SK-N-SH treated with all-trans-retinoic acid at 6 μM for 48 hours (cell line): ENCODE data around the gene TMEM30A.

Experiments used
- ARNTL ChIP-seq: fragments of 450-650 bp; formaldehyde crosslinking; IDR thresholded peaks from 2 replicates; pipeline ENCODE4 v1.5.0; 2020; ENCODE audit warnings: low read depth, mild to moderate bottlenecking, moderate library complexity, borderline replicate concordance
- BACH2 ChIP-seq: fragments of 250-450 bp; sonication (Bioruptor Pico); IDR thresholded peaks from 2 replicates; pipeline ENCODE4 v1.9.0; 2021; ENCODE audit warnings: mild to moderate bottlenecking, borderline replicate concordance
- GLIS3 ChIP-seq: fragments of 250-450 bp; sonication (Bioruptor Pico); IDR thresholded peaks from 2 replicates; pipeline ENCODE4 v1.5.0; 2020; ENCODE audit warnings: mild to moderate bottlenecking, moderate library complexity
- OSR1 ChIP-seq: fragments of 250-450 bp; sonication (Bioruptor Pico); IDR thresholded peaks from 2 replicates; pipeline ENCODE4 v1.8.0; 2022; ENCODE audit warnings: moderate library complexity, mild to moderate bottlenecking, inconsistent platforms
- RARB ChIP-seq: fragments of 250-450 bp; sonication (Bioruptor Pico); IDR thresholded peaks from 2 replicates; pipeline ENCODE4 v1.8.0; 2021; ENCODE audit warnings: mild to moderate bottlenecking, moderate library complexity
- SNAI2 ChIP-seq: fragments of 250-450 bp; sonication (Bioruptor Pico); IDR thresholded peaks from 2 replicates; pipeline ENCODE4 v1.5.0; 2020; ENCODE audit warnings: mild to moderate bottlenecking, moderate library complexity
- ZC3H10 ChIP-seq: fragments of 250-450 bp; sonication (Bioruptor Pico); IDR thresholded peaks from 2 replicates; pipeline ENCODE4 v1.5.1; 2021; ENCODE audit warnings: mild to moderate bottlenecking, moderate library complexity
- ZFP30 ChIP-seq: fragments of 450-650 bp; formaldehyde crosslinking; IDR thresholded peaks from 2 replicates; pipeline ENCODE4 v1.5.0; 2022; ENCODE audit warnings: mild to moderate bottlenecking, moderate library complexity
- ZNF8 ChIP-seq: fragments of 450-650 bp; formaldehyde crosslinking; IDR thresholded peaks from 2 replicates; pipeline ENCODE4 v1.5.0; 2020; ENCODE audit warnings: mild to moderate bottlenecking, moderate library complexity
- TF ChIP-seq, protein P1 (sequence below): fragments of 250-450 bp; sonication (Bioruptor Pico); IDR thresholded peaks from 2 replicates; pipeline ENCODE4 v1.5.1; 2020; ENCODE audit warnings: low read depth, mild to moderate bottlenecking, moderate library complexity
- TF ChIP-seq, protein P2 (sequence below): fragments of 250-450 bp; sonication (Bioruptor Pico); IDR thresholded peaks from 2 replicates; pipeline ENCODE4 v1.5.1; 2021; ENCODE audit warnings: mild to moderate bottlenecking, moderate library complexity
- TF ChIP-seq, protein P3 (sequence below): fragments of 250-450 bp; sonication (Bioruptor Pico); IDR thresholded peaks from 2 replicates; pipeline ENCODE4 v1.8.0; 2020; ENCODE audit warnings: mild to moderate bottlenecking, moderate library complexity, borderline replicate concordance

DNA sequence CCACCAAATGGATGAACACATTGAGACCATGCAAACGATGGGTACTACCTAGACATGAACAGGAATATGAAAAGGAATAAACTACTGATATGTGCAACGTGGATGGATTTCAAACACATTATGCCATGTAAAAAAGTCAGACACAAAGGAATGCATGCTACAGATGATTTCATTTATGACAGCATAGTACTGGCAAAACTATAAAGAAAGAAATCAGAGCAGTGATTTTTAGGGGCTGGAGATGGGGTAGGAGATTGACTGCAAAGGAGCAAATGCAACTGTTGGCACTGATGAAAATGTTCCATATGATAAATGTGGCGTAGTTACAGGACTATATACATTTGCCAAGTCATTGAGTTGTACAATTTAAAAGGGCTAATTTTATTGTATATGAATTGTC, 65.3 kb downstream of the TMEM30A start:
- no peak for TF ChIP-seq GLIS3 (CRISPR knock-in tag)
- TF ChIP-seq RARB: no peak
- TF ChIP-seq, protein P1, sequence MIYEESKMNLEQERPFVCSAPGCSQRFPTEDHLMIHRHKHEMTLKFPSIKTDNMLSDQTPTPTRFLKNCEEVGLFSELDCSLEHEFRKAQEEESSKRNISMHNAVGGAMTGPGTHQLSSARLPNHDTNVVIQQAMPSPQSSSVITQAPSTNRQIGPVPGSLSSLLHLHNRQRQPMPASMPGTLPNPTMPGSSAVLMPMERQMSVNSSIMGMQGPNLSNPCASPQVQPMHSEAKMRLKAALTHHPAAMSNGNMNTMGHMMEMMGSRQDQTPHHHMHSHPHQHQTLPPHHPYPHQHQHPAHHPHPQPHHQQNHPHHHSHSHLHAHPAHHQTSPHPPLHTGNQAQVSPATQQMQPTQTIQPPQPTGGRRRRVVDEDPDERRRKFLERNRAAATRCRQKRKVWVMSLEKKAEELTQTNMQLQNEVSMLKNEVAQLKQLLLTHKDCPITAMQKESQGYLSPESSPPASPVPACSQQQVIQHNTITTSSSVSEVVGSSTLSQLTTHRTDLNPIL: no peak
- TF ChIP-seq, protein P2, sequence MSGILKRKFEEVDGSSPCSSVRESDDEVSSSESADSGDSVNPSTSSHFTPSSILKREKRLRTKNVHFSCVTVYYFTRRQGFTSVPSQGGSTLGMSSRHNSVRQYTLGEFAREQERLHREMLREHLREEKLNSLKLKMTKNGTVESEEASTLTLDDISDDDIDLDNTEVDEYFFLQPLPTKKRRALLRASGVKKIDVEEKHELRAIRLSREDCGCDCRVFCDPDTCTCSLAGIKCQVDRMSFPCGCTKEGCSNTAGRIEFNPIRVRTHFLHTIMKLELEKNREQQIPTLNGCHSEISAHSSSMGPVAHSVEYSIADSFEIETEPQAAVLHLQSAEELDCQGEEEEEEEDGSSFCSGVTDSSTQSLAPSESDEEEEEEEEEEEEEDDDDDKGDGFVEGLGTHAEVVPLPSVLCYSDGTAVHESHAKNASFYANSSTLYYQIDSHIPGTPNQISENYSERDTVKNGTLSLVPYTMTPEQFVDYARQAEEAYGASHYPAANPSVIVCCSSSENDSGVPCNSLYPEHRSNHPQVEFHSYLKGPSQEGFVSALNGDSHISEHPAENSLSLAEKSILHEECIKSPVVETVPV (CRISPR knock-in tag): no peak
- TF ChIP-seq, protein P3, sequence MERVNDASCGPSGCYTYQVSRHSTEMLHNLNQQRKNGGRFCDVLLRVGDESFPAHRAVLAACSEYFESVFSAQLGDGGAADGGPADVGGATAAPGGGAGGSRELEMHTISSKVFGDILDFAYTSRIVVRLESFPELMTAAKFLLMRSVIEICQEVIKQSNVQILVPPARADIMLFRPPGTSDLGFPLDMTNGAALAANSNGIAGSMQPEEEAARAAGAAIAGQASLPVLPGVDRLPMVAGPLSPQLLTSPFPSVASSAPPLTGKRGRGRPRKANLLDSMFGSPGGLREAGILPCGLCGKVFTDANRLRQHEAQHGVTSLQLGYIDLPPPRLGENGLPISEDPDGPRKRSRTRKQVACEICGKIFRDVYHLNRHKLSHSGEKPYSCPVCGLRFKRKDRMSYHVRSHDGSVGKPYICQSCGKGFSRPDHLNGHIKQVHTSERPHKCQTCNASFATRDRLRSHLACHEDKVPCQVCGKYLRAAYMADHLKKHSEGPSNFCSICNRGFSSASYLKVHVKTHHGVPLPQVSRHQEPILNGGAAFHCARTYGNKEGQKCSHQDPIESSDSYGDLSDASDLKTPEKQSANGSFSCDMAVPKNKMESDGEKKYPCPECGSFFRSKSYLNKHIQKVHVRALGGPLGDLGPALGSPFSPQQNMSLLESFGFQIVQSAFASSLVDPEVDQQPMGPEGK (CRISPR knock-in tag): no peak
- TF ChIP-seq BACH2 (CRISPR knock-in tag): no peak
- no peak for TF ChIP-seq SNAI2
- no peak for TF ChIP-seq OSR1 (CRISPR knock-in tag)
- no peak for TF ChIP-seq ZFP30 (CRISPR knock-in tag)
- no peak for TF ChIP-seq ZC3H10 (CRISPR knock-in tag)
- TF ChIP-seq ZNF8 (CRISPR knock-in tag): no peak
- no peak for TF ChIP-seq ARNTL (CRISPR knock-in tag)
